Activated CD8-positive, alpha-beta memory T cell treated with anti-CD3 and anti-CD28 coated beads, Interleukin-2, amount 10 ng/mL, durations not matched to agents 7 days and 5 days (primary cell): Measurements from ENCODE around the gene NMRK2. TPM values are rescaled to one million over a fixed set of nuclear protein-coding genes. Genes with fewer than 3 reads are reported as not detected.

ENCODE experiments used
- ATAC-seq: fragments of 150-1000 bp; cut with Tn5 transposase; one replicate; pipeline ENCODE4 v1.10.0; 2021; ENCODE audit warnings: moderate library complexity
- CTCF ChIA-PET: fragments of 350-600 bp; sonication (Branson Sonifier 250); formaldehyde crosslinking; loops from one replicate; lab custom pipeline; 2021; ENCODE audit warnings: antibody characterized with exemption; lab: Charles Lee
- DNase-seq: peaks from one replicate; pipeline ENCODE4 v3.0.0-alpha.2; 2020
- H3K27ac Mint-ChIP-seq: one replicate; pipeline ENCODE4 v1.8.0; 2021; ENCODE audit warnings: mild to moderate bottlenecking, mixed read lengths
- H3K27me3 Mint-ChIP-seq: one replicate; pipeline ENCODE4 v1.8.0; 2021; ENCODE audit warnings: mixed read lengths
- H3K36me3 Mint-ChIP-seq: one replicate; pipeline ENCODE4 v1.8.0; 2021; ENCODE audit warnings: mild to moderate bottlenecking, mixed read lengths
- H3K4me1 Mint-ChIP-seq: one replicate; pipeline ENCODE4 v1.8.0; 2021; ENCODE audit warnings: mixed read lengths
- H3K4me3 Mint-ChIP-seq: one replicate; pipeline ENCODE4 v1.8.0; 2021; ENCODE audit warnings: mild to moderate bottlenecking, moderate library complexity, mixed read lengths
- H3K9me3 Mint-ChIP-seq: one replicate; pipeline ENCODE4 v1.8.0; 2022; ENCODE audit warnings: low read depth, mixed read lengths
- microRNA-seq: library from miRNA; unstranded; fragments of <30 nt; microRNA quantifications from one replicate; pipeline ENCODE4 v1.2.0, GENCODE V29; 2022
- total RNA-seq, 2 experiments: library from RNA; stranded (reverse); gene quantifications; one replicate each; pipeline ENCODE4 v1.2.3, GENCODE V29; 2021

NMRK2 gene
- total RNA-seq, 2 experiments from 2014 or later, result not detected

DNA sequence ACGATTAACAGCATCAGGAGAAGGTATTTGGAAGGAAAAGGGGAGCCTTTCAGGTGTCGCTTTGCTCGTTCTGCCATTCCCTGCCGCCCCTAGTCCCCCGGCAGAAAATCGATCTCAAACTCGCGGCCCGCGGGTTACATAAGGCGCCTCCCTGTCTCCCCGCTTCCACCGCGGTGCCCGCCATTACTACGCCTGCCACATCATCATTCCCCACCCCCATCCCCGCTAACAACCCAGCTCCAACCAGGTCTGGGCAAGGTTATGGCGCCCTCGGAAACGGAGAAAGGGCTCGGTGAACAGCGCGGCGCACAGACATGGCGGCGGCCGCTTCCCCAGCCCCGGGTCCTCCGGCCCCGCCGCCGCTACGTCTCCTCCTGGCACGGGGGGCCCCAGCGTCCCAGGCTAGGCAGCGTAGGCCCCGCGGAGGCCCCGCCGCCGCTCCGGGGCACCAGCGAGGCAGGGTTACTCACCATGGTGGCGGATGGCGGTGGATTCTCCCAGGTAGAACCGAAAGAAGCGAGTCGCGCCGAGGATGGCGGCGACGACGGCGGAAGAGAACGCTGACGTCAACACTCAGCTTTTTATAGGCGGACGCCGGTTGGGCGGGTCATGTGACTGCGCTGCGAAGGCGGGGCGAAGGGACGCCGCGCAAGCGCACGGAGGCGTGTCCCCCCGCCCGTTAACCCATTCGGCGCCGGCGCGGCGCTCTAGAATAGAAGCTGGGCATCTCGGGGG is 52.2 kb downstream of the NMRK2 start, which contains the start of gene EEF2:
Gene EEF2, minus strand, starts transcription at position 556 of the 735 bp plus-strand sequence. Its CDS starts 83 bp downstream, at position 473.
- no peaks in the 10 kb centered on the region for H3K9me3 Mint-ChIP-seq
- H3K27me3 Mint-ChIP-seq, result no peaks in the 10 kb centered on the region
- CTCF ChIA-PET, result interaction anchor here (0.6 to 2.8 kb wide), 25 partner anchors 10 to 415 kb away, joined by 3 to 31 read pairs (median 4); partner anchors contain the start of genes ANKRD24, DAPK3, MRPL54 and PIAS4
- DNase-seq (peak; percentile 92), ATAC-seq (peak; percentile 49)
- peaks cover 52% of the 10 kb centered on the region for H3K4me1 Mint-ChIP-seq
- H3K4me3 Mint-ChIP-seq, result peak within 1 kb of the TSS; percentile 98
- peak within 1 kb of the TSS; percentile 97 for H3K27ac Mint-ChIP-seq
- peaks cover 45% of the 10 kb centered on the region for H3K36me3 Mint-ChIP-seq

DNA sequence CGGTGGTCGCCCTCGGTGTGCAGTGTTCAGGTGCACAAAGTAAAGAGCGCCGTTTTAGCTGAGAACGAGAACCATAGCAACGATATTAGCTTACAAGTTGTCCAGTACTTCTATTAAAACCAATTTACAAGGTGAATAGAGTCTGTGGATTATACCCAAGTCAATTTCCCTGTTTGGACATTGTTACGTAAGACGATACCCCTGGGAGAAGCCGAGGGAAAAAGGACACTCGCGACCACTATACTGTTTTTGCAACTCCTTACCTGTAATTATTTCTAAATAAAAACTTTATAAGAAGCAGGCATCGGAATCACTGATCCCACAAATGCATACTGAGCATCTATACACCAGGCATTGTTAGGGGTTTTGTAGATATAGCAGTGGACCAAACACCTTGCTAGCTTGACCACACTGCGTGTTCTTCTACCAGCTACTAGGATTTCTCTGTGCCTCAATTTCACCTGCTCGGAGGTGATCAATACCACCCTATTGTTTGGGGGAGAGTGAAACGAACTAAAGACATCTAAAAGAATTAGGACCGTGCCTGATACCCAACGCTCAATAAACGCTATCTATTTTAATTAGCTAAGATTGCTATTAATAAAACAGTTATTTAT is 52.9 kb downstream of the NMRK2 start:
- H3K4me3 Mint-ChIP-seq, result peak overlapping the region; percentile 98
- CTCF ChIA-PET, result interaction anchor here (0.8 to 2.8 kb wide), 24 partner anchors 10 to 415 kb away, joined by 3 to 31 read pairs (median 4); partner anchors contain the start of genes ANKRD24, DAPK3, MRPL54 and PIAS4
- peaks cover 42% of the 10 kb centered on the region for H3K36me3 Mint-ChIP-seq
- ATAC-seq (no peak), DNase-seq (no peak)
- H3K9me3 Mint-ChIP-seq, result peaks cover 1% of the 10 kb centered on the region
- H3K27me3 Mint-ChIP-seq, result no peaks in the 10 kb centered on the region
- H3K27ac Mint-ChIP-seq, result peak overlapping the region; percentile 97
- peaks cover 52% of the 10 kb centered on the region for H3K4me1 Mint-ChIP-seq

- peaks cover 35% of the 10 kb centered on the region for H3K36me3 Mint-ChIP-seq
- ATAC-seq (peak; percentile 22), DNase-seq (peak; percentile 83)
- H3K4me1 Mint-ChIP-seq, result peaks cover 48% of the 10 kb centered on the region
- H3K27me3 Mint-ChIP-seq, result no peaks in the 10 kb centered on the region
- H3K27ac Mint-ChIP-seq, result peak overlapping the region; percentile 97
- H3K9me3 Mint-ChIP-seq, result peaks cover 2% of the 10 kb centered on the region
- H3K4me3 Mint-ChIP-seq, result peak overlapping the region; percentile 98
- CTCF ChIA-PET, result interaction anchor here (0.8 to 2.8 kb wide), 22 partner anchors 10 to 366 kb away, joined by 3 to 31 read pairs (median 6); partner anchors contain the start of genes ANKRD24, DAPK3, MRPL54 and PIAS4
Measured at GRCh38 chr19:3986260-3987041, 53.6 kb downstream of the NMRK2 start.

DNA sequence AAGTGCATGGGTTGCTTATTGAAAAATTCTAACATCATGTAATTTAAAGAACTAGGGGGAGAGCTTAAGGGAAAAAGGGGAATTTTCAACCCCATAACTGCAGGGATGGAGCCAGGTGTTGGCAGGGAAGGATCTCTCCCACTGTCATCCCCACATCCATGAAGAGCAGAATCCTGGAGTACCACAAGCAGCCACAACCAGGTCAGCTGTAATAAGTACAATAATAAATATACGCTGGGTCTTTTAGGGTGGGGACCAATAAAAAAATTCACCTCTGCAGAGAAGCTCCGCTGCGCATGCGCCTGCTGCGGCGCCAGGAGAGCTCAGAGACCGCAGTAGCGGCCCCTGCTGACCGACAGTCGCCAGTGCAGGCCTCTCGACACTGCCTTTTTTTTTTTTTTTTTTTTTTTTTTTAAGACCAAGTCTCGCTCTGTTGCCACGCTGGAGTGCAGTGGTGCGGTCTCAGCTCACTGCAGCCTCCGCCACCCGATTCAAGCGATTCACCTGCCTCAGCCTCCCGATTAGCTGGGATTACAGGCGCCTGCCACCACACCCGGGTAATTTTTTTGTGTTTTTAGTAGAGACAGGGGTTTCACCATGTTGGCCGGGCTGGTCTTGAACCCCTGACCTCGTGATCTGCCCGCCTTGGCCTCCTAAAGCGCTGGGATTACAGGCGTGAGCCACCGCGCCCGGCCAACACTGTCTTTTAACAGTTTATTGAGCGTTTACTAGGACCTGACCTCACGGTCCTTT is 54.9 kb downstream of the NMRK2 start:
- H3K27me3 Mint-ChIP-seq, result no peaks in the 10 kb centered on the region
- H3K4me3 Mint-ChIP-seq, result peak overlapping the region; percentile 98
- H3K4me1 Mint-ChIP-seq, result peaks cover 38% of the 10 kb centered on the region
- CTCF ChIA-PET, result interaction anchor here (0.6 to 4.1 kb wide), 44 partner anchors 8 to 646 kb away, joined by 3 to 70 read pairs (median 4); partner anchors contain the start of genes CHAF1A, DAPK3, MPND and MRPL54
- DNase-seq (peak; percentile 93), ATAC-seq (peak; percentile 29)
- peaks cover 2% of the 10 kb centered on the region for H3K9me3 Mint-ChIP-seq
- peak overlapping the region; percentile 87 for H3K27ac Mint-ChIP-seq
- H3K36me3 Mint-ChIP-seq, result peaks cover 22% of the 10 kb centered on the region

DNA sequence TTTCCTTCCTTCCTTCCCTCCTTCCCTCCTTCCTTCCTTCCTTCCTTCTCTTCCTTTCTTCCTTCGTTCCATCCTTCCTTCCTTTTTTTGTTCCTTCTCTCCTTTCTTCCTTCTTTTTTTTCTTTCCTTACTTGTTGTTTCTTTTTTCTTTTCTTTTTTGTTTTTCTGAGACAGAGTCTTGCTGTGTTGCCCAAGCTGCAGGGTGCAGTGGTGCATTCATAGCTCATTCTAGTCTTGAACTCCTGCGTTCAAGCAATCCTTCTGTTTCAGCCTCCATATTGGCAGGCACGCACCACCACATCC is 57.9 kb downstream of the NMRK2 start:
- no peaks in the 10 kb centered on the region for H3K36me3 Mint-ChIP-seq
- CTCF ChIA-PET, result interaction anchor here (0.7 to 4.1 kb wide), 6 partner anchors 13 to 196 kb away, joined by 3 to 70 read pairs (median 6); partner anchors contain the start of genes CREB3L3 and PIAS4
- H3K27me3 Mint-ChIP-seq, result no peaks in the 10 kb centered on the region
- no peak overlapping the region for H3K4me3 Mint-ChIP-seq
- ATAC-seq, result no peak
- peaks cover 19% of the 10 kb centered on the region for H3K4me1 Mint-ChIP-seq
- H3K27ac Mint-ChIP-seq, result no peak overlapping the region
- no peak for DNase-seq
- peaks cover 2% of the 10 kb centered on the region for H3K9me3 Mint-ChIP-seq

Small RNAs within 50 kb of the gene (microRNA-seq; reads per million reads assigned to microRNA genes)
- not detected for gene MIR637

Other genes with a start within 250 kb of the NMRK2 start
- gene PIP5K1C, start 232.6 kb upstream of the NMRK2 start, total RNA-seq, result 10 to 100 TPM; 23.9 to 37.7 TPM
- 1 to 10 TPM; 1.0 to 1.3 TPM for gene TJP3, start 224.7 kb upstream of the NMRK2 start, total RNA-seq
- 10 to 100 TPM; 50.3 to 65.5 TPM for gene APBA3, start 171.4 kb upstream of the NMRK2 start, total RNA-seq
- gene MRPL54, start 170.4 kb upstream of the NMRK2 start, total RNA-seq, result 10 to 100 TPM; 74.0 to 89.8 TPM
- gene RAX2, start 160.8 kb upstream of the NMRK2 start, total RNA-seq, result not detected
- 10 to 100 TPM; 26.8 to 30.8 TPM for gene MATK, start 146.7 kb upstream of the NMRK2 start, total RNA-seq
- under 1 TPM; 0.26 TPM for gene ZFR2, start 64.0 kb upstream of the NMRK2 start, total RNA-seq
- gene ATCAY, start 52.4 kb upstream of the NMRK2 start, total RNA-seq, result not detected
- gene DAPK3, start 38.0 kb downstream of the NMRK2 start, total RNA-seq, result 10 to 100 TPM; 49.3 to 53.0 TPM
- 1,000 to 10,000 TPM; 1,382 to 1,952 TPM for gene EEF2, start 52.4 kb downstream of the NMRK2 start, total RNA-seq
- gene PIAS4, start 74.7 kb downstream of the NMRK2 start, total RNA-seq, result 10 to 100 TPM; 34.0 to 39.4 TPM
- gene ZBTB7A, start 133.8 kb downstream of the NMRK2 start, total RNA-seq, result 10 to 100 TPM; 67.4 to 72.6 TPM
- 100 to 1,000 TPM; 201 to 238 TPM for gene MAP2K2, start 191.1 kb downstream of the NMRK2 start, total RNA-seq
- gene CREB3L3, start 220.6 kb downstream of the NMRK2 start, total RNA-seq, result under 1 TPM in 1 of 2 experiments, not detected in 1; 0.75 TPM
- 10 to 100 TPM; 37.5 to 37.8 TPM for gene SIRT6, start 249.5 kb downstream of the NMRK2 start, total RNA-seq
- 1 to 10 TPM in 1 of 2 experiments, under 1 TPM in 1; 0.82 to 1.4 TPM for gene ANKRD24, start 249.6 kb downstream of the NMRK2 start, total RNA-seq